Measurements from ENCODE around the gene KREMEN1. TPM values are rescaled to one million over a fixed set of nuclear protein-coding genes. Genes with fewer than 3 reads are reported as not detected.

The KREMEN1 gene
- total RNA-seq, 1 experiment from 2014 or later, result 2.2 TPM

DNA sequence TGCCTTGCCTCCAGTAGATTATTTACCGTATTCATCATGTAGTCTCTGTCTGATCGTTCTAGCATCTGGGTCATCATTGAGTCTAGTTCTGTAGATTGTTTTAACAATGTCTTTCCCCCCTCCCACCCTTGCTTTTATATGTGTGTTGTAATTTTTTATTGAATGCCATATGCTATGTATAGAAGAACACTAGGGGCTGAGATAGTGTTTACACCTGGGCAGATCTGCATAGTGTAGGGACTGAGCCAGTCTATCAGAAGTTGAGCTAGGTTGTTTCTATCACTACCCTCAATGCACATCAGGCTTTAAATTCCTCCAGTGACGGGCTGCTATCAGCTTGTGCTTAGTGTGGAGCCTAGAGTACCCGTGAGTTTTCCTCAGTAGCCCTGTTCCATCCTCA is 61.6 kb downstream of the KREMEN1 start:
- DNase-seq (ENCODE audit: low read depth, low spot score) (no peak), ATAC-seq (no peak)
- Histone ChIP-seq H3K27ac (ENCODE audit: low read length) (no peak overlapping the region), H3K4me3 (ENCODE audit: low read depth in 2 of 2, low read length in 2 of 2) (no peak overlapping the region), H3K36me3 (ENCODE audit: control insufficient read depth, insufficient read depth, low read length) (no peaks in the 10 kb centered on the region), H3K4me1 (ENCODE audit: control insufficient read depth, insufficient read depth, low read length) (no peaks in the 10 kb centered on the region), H3K9me3 (ENCODE audit: control insufficient read depth, insufficient read depth, low read depth, low read length) (no peaks in the 10 kb centered on the region), H3K27me3 (ENCODE audit: control insufficient read depth, insufficient read depth, low read length) (no peaks in the 10 kb centered on the region)
- ChIA-PET CTCF (no interaction called here), POLR2A (no interaction called here)
- no TSS peak for BruUV-seq (replicated peaks)
- TF ChIP-seq TCF7L2 (IDR thresholded peaks at IDR 0.05; ENCODE audit: low read depth, low read length), result no peak
- TF ChIP-seq, protein P1, sequence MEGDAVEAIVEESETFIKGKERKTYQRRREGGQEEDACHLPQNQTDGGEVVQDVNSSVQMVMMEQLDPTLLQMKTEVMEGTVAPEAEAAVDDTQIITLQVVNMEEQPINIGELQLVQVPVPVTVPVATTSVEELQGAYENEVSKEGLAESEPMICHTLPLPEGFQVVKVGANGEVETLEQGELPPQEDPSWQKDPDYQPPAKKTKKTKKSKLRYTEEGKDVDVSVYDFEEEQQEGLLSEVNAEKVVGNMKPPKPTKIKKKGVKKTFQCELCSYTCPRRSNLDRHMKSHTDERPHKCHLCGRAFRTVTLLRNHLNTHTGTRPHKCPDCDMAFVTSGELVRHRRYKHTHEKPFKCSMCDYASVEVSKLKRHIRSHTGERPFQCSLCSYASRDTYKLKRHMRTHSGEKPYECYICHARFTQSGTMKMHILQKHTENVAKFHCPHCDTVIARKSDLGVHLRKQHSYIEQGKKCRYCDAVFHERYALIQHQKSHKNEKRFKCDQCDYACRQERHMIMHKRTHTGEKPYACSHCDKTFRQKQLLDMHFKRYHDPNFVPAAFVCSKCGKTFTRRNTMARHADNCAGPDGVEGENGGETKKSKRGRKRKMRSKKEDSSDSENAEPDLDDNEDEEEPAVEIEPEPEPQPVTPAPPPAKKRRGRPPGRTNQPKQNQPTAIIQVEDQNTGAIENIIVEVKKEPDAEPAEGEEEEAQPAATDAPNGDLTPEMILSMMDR (IDR thresholded peaks at IDR 0.05), result no peak
- no peak for TF ChIP-seq SIN3A (IDR thresholded peaks at IDR 0.05; ENCODE audit: borderline replicate concordance, insufficient read depth, low read depth, low read length)
- TF ChIP-seq, protein P2, sequence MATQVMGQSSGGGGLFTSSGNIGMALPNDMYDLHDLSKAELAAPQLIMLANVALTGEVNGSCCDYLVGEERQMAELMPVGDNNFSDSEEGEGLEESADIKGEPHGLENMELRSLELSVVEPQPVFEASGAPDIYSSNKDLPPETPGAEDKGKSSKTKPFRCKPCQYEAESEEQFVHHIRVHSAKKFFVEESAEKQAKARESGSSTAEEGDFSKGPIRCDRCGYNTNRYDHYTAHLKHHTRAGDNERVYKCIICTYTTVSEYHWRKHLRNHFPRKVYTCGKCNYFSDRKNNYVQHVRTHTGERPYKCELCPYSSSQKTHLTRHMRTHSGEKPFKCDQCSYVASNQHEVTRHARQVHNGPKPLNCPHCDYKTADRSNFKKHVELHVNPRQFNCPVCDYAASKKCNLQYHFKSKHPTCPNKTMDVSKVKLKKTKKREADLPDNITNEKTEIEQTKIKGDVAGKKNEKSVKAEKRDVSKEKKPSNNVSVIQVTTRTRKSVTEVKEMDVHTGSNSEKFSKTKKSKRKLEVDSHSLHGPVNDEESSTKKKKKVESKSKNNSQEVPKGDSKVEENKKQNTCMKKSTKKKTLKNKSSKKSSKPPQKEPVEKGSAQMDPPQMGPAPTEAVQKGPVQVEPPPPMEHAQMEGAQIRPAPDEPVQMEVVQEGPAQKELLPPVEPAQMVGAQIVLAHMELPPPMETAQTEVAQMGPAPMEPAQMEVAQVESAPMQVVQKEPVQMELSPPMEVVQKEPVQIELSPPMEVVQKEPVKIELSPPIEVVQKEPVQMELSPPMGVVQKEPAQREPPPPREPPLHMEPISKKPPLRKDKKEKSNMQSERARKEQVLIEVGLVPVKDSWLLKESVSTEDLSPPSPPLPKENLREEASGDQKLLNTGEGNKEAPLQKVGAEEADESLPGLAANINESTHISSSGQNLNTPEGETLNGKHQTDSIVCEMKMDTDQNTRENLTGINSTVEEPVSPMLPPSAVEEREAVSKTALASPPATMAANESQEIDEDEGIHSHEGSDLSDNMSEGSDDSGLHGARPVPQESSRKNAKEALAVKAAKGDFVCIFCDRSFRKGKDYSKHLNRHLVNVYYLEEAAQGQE (IDR thresholded peaks at IDR 0.05; ENCODE audit: insufficient read depth in 1 of 2, low read depth in 2 of 2, low read length in 1 of 2), result no peak
- TF ChIP-seq POLR2AphosphoS5 (IDR thresholded peaks at IDR 0.05; ENCODE audit: low read depth, low read length), result no peak
- intact Hi-C loops (cut with micrococcal nuclease; ENCODE audit: unreplicated experiment), result no loop called here
- in situ Hi-C loops (cut with HindIII; ENCODE audit: low pct_unique_long_range_greater_than_20kb, low sequenced_read_pairs), result no loop called here

- no peak overlapping the region for H3K4me3 ChIP-seq (ENCODE audit: low read depth in 2 of 2, low read length in 2 of 2)
- H3K36me3 ChIP-seq (ENCODE audit: control insufficient read depth, insufficient read depth, low read length), result no peaks in the 10 kb centered on the region
- TF ChIP-seq, protein P2 (IDR thresholded peaks at IDR 0.05; ENCODE audit: insufficient read depth in 1 of 2, low read depth in 2 of 2, low read length in 1 of 2), result no peak
- TF ChIP-seq TCF7L2 (IDR thresholded peaks at IDR 0.05; ENCODE audit: low read depth, low read length), result no peak
- TF ChIP-seq, protein P1 (IDR thresholded peaks at IDR 0.05), result no peak
- TF ChIP-seq POLR2AphosphoS5 (IDR thresholded peaks at IDR 0.05; ENCODE audit: low read depth, low read length), result no peak
- TF ChIP-seq SIN3A (IDR thresholded peaks at IDR 0.05; ENCODE audit: borderline replicate concordance, insufficient read depth, low read depth, low read length), result no peak
- DNase-seq (ENCODE audit: low read depth, low spot score) (no peak), ATAC-seq (no peak)
- no TSS peak for BruUV-seq (replicated peaks)
- CTCF ChIA-PET, result no interaction called here
- H3K4me1 ChIP-seq (ENCODE audit: control insufficient read depth, insufficient read depth, low read length), result no peaks in the 10 kb centered on the region
- in situ Hi-C loops (cut with HindIII; ENCODE audit: low pct_unique_long_range_greater_than_20kb, low sequenced_read_pairs), result no loop called here
- no peaks in the 10 kb centered on the region for H3K27me3 ChIP-seq (ENCODE audit: control insufficient read depth, insufficient read depth, low read length)
- H3K27ac ChIP-seq (ENCODE audit: low read length), result no peak overlapping the region
- POLR2A ChIA-PET, result no interaction called here
- intact Hi-C loops (cut with micrococcal nuclease; ENCODE audit: unreplicated experiment), result no loop called here
- no peaks in the 10 kb centered on the region for H3K9me3 ChIP-seq (ENCODE audit: control insufficient read depth, insufficient read depth, low read depth, low read length)
Measured at GRCh38 chr22:29136782-29137700, 64.2 kb downstream of the KREMEN1 start.
